ENCODE results near the gene ORAI3. TPM values are rescaled to one million over a fixed set of nuclear protein-coding genes. Genes with fewer than 3 reads are reported as not detected.

The ORAI3 gene
- total and polyA plus RNA-seq, 2 of the 13 experiments (the other 11 are each of a cell fraction or from before 2014, with no cell fraction given): 11.4 to 32.0 TPM

GRCh38 chr16:30957456-30958174, 8.7 kb downstream of the ORAI3 start, which contains the start of gene SETD1A (continued):
- TF ChIP-seq HMGXB3 (CRISPR knock-in tag; IDR thresholded peaks at IDR 0.05; ENCODE audit: borderline replicate concordance): no peak
- TF ChIP-seq ZNF329 (CRISPR knock-in tag; IDR thresholded peaks at IDR 0.05; ENCODE audit: low read depth): peak; percentile 46; the same call in 1 of the 2 replicates
- TF ChIP-seq PAWR (CRISPR knock-in tag; IDR thresholded peaks at IDR 0.05; ENCODE audit: borderline replicate concordance): no peak
- TF ChIP-seq PRMT3 (CRISPR knock-in tag; IDR thresholded peaks at IDR 0.05; ENCODE audit: borderline replicate concordance, low read depth): no peak
- no peak for TF ChIP-seq RARA (CRISPR knock-in tag; IDR thresholded peaks at IDR 0.05)
- TF ChIP-seq ZNF33A (CRISPR knock-in tag; IDR thresholded peaks at IDR 0.05; ENCODE audit: borderline replicate concordance): no peak
- TF ChIP-seq MED8 (CRISPR knock-in tag; IDR thresholded peaks at IDR 0.05; ENCODE audit: insufficient replicate concordance): no peak
- peak; percentile 99 for TF ChIP-seq U2AF1 (optimal IDR thresholded peaks at IDR 0.05; ENCODE audit: low read depth, low read length)
- TF ChIP-seq ZNF468 (CRISPR knock-in tag; IDR thresholded peaks at IDR 0.05): no peak
- no peak for TF ChIP-seq SIX1 (CRISPR knock-in tag; IDR thresholded peaks at IDR 0.05; ENCODE audit: borderline replicate concordance)
- no peak for TF ChIP-seq REL (CRISPR knock-in tag; conservative IDR thresholded peaks at IDR 0.05)
- TF ChIP-seq ZNF703 (CRISPR knock-in tag; IDR thresholded peaks at IDR 0.05; ENCODE audit: borderline replicate concordance): peak; percentile 95; the same call in 1 of the 2 replicates
- TF ChIP-seq ZNF766 (CRISPR knock-in tag; IDR thresholded peaks at IDR 0.05; ENCODE audit: borderline replicate concordance): no peak; the same call in 1 of the 2 replicates
- TF ChIP-seq ZNF160 (CRISPR knock-in tag; IDR thresholded peaks at IDR 0.05): peak; percentile 18; the same call in 1 of the 2 replicates
- peak; percentile 72; the same call in 1 of the 2 replicates for TF ChIP-seq JUND (CRISPR knock-in tag; IDR thresholded peaks at IDR 0.05)
- TF ChIP-seq ZNF205 (CRISPR knock-in tag; IDR thresholded peaks at IDR 0.05): peak; percentile 32; the same call in 1 of the 2 replicates
- no peak; the same call in 1 of the 2 replicates for TF ChIP-seq ZNF749 (CRISPR knock-in tag; IDR thresholded peaks at IDR 0.05; ENCODE audit: borderline replicate concordance)
- TF ChIP-seq ZNF543 (CRISPR knock-in tag; IDR thresholded peaks at IDR 0.05): no peak
- TF ChIP-seq NR0B2 (CRISPR knock-in tag; IDR thresholded peaks at IDR 0.05): peak; percentile 33; the same call in 1 of the 2 replicates
